Stimulated activated CD8-positive, alpha-beta memory T cell treated with anti-CD3 and anti-CD28 coated beads, Interleukin-7, amount 100 ng/mL, for 24 hours (primary cell): ENCODE measurements around the gene RAB3IL1.

ENCODE experiments used
- DNase-seq: peaks from one replicate; pipeline ENCODE4 v3.0.0-alpha.2; 2020; ENCODE audit warnings: low read depth

Gene RAB3IL1

GRCh38 chr11:61866231-61866957, 51.0 kb downstream of the RAB3IL1 start:
- DNase-seq, result no peak

GRCh38 chr11:61864814-61865775, 52.3 kb downstream of the RAB3IL1 start:
- DNase-seq, result no peak

- DNase-seq, result no peak
Measured at GRCh38 chr11:61863548-61864081, 53.8 kb downstream of the RAB3IL1 start.

- no peak for DNase-seq
Measured at GRCh38 chr11:61862714-61863547, 54.4 kb downstream of the RAB3IL1 start.

- DNase-seq, result no peak
Measured at GRCh38 chr11:61861634-61862033, 55.7 kb downstream of the RAB3IL1 start.

- no peak for DNase-seq
Measured at GRCh38 chr11:61860054-61860903, 57.1 kb downstream of the RAB3IL1 start.

- DNase-seq, result no peak
Measured at GRCh38 chr11:61855939-61856680, 61.3 kb downstream of the RAB3IL1 start.

- DNase-seq, result no peak
Measured at GRCh38 chr11:61854966-61855714, 62.2 kb downstream of the RAB3IL1 start.

- DNase-seq, result no peak
Measured at GRCh38 chr11:61854206-61854895, 63.0 kb downstream of the RAB3IL1 start.

- no peak for DNase-seq
Measured at GRCh38 chr11:61853698-61854169, 63.6 kb downstream of the RAB3IL1 start.

- no peak for DNase-seq
Measured at GRCh38 chr11:61851900-61852295, 65.5 kb downstream of the RAB3IL1 start.

GRCh38 chr11:61851113-61851899, 66.1 kb downstream of the RAB3IL1 start:
- no peak for DNase-seq

- no peak for DNase-seq
Measured at GRCh38 chr11:61850687-61851086, 66.7 kb downstream of the RAB3IL1 start.

GRCh38 chr11:61848631-61849030, 68.7 kb downstream of the RAB3IL1 start:
- no peak for DNase-seq

GRCh38 chr11:61847914-61848581, 69.3 kb downstream of the RAB3IL1 start:
- DNase-seq, result no peak
